Liver (tissue), 3 donors: ENCODE measurements around the gene LPP.

Source experiments
- CTCF ChIP-seq: fragments of 150-350 bp; IDR thresholded peaks from 2 replicates; pipeline ENCODE4 v1.5.1; 2017; ENCODE audit warnings: improper control_type of control experiment, low read depth, low read length; ENCODE audit not compliant: missing input control
- EGR1 ChIP-seq, 2 donors: IDR thresholded peaks; 2 replicates each; pipeline ENCODE4 v1.6.1; 2016 to 2018; ENCODE audit warnings: antibody characterized with exemption in 2 of 2, low read depth in 2 of 2
- FOXA1 ChIP-seq: IDR thresholded peaks from 2 replicates; pipeline ENCODE4 v1.6.1; 2016; ENCODE audit warnings: antibody characterized with exemption
- HNF4G ChIP-seq: IDR thresholded peaks from 2 replicates; pipeline ENCODE4 v1.6.1; 2016; ENCODE audit warnings: antibody characterized with exemption
- JUND ChIP-seq, 2 donors: IDR thresholded peaks; 2 replicates each; pipeline ENCODE4 v1.6.1; 2016; ENCODE audit warnings: antibody characterized with exemption in 2 of 2
- NR2F2 ChIP-seq: IDR thresholded peaks from 2 replicates; pipeline ENCODE4 v1.6.1; 2016; ENCODE audit warnings: antibody characterized with exemption
- RXRA ChIP-seq, 2 donors: IDR thresholded peaks; 2 replicates each; pipeline ENCODE4 v1.6.1; 2017 to 2018; ENCODE audit warnings: antibody characterized with exemption in 2 of 2, mild to moderate bottlenecking in 1 of 2
- TAF1 ChIP-seq: conservative IDR thresholded peaks from 2 replicates; pipeline ENCODE4 v1.6.1; 2016; ENCODE audit warnings: antibody characterized with exemption, mild to moderate bottlenecking
- YY1 ChIP-seq: IDR thresholded peaks from 2 replicates; pipeline ENCODE4 v1.6.1; 2016; ENCODE audit warnings: antibody characterized with exemption, mild to moderate bottlenecking
- donor health status: healthy.
- donor health status: healthy.

- TF ChIP-seq RXRA (IDR thresholded peaks at IDR 0.05) (no peak), CTCF (no peak), TAF1 (no peak), JUND (IDR thresholded peaks at IDR 0.05) (no peak), EGR1 (IDR thresholded peaks at IDR 0.05; ENCODE audit: low read depth in 2 of 2) (no peak), YY1 (no peak), NR2F2 (no peak), FOXA1 (no peak), HNF4G (no peak)
These were observed 317.8 kb downstream of the LPP start for GRCh38 chr3:188471723-188472122.
